ENCODE results near the gene YPEL3.

The YPEL3 gene

DNA sequence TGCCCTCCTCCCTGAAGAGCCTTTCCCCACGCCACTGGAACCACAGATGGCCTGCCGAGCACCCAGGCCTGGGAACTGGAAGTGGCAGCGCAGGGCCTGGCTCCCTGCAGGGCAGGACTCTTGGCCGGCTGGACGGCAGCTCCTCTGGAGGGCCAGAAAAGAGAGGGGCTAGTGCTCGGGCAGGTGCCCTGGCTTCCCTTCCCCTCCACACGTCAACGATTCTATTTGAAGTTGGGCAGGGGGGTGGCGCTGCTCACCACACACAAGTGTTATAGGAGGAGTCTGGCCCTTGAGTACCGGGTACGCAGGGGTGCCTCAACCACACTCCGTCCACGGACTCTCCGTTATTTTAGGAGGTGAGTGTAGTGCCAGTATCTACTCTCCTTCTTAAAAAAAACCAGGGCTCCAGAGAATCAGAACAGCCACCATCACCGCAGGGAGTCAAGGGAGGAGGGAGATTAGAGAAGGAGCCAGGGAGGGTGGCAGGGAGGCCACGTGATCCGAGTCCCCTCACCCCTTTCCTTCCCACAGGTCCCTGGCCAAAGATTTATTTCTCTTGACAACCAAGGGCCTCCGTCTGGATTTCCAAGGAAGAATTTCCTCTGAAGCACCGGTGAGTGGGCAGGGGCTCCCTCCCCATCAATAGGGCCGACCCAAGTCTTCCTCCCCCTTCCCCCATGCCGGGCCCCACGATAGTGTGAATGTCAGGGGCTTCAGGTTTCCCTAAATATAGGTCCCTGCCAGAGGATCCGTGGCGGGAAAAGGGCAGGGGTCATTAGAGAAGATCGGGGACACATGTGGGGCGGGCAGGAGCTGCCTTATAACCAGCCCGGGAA lies 31.9 kb downstream of the YPEL3 start:
- DNase-seq (ENCODE audit: insufficient read length, low spot score) (peak; percentile 54), FAIRE-seq (no peak)
- TF ChIP-seq, protein P1, sequence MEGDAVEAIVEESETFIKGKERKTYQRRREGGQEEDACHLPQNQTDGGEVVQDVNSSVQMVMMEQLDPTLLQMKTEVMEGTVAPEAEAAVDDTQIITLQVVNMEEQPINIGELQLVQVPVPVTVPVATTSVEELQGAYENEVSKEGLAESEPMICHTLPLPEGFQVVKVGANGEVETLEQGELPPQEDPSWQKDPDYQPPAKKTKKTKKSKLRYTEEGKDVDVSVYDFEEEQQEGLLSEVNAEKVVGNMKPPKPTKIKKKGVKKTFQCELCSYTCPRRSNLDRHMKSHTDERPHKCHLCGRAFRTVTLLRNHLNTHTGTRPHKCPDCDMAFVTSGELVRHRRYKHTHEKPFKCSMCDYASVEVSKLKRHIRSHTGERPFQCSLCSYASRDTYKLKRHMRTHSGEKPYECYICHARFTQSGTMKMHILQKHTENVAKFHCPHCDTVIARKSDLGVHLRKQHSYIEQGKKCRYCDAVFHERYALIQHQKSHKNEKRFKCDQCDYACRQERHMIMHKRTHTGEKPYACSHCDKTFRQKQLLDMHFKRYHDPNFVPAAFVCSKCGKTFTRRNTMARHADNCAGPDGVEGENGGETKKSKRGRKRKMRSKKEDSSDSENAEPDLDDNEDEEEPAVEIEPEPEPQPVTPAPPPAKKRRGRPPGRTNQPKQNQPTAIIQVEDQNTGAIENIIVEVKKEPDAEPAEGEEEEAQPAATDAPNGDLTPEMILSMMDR (IDR thresholded peaks at IDR 0.05; ENCODE audit: insufficient read depth, missing control alignments), result peak; percentile 32

DNA sequence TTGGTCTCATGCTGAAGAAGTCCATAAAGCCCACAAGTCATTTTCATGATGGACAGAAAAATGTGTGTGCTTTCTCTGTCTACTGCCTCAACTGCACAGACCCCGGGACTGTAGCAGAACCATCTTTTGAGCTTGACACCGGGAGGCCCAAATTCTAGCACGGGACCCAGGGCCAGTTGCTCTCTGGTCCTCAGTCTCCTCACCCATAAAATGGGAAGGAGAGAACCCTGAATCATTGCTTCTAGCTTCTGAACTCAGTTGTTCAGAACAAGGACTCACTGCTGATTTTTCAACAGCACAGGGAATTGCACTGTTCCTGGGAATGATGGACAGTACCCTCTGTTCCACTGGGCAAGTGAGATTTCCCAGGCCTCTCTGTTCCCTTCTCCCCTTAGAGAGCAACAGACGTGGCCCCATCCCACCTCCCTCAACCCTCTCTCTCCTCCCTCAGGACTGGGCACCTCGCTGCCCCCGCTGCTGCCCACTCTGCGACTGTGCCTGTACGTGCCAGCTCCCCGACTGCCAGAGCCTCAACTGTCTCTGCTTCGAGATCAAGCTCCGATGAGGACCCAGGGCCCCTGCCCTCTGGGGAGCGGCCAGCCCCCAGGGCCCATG lies 32.6 kb downstream of the YPEL3 start:
- DNase-seq (ENCODE audit: insufficient read length, low spot score), result no peak
- TF ChIP-seq, protein P1 (IDR thresholded peaks at IDR 0.05; ENCODE audit: insufficient read depth, missing control alignments), result no peak
- no peak for FAIRE-seq

GRCh38 chr16:30060836-30061554 lies 35.0 kb downstream of the YPEL3 start:
- FAIRE-seq, result no peak
- TF ChIP-seq, protein P1 (IDR thresholded peaks at IDR 0.05; ENCODE audit: insufficient read depth, missing control alignments), result no peak
- no peak for DNase-seq (ENCODE audit: insufficient read length, low spot score)

DNA sequence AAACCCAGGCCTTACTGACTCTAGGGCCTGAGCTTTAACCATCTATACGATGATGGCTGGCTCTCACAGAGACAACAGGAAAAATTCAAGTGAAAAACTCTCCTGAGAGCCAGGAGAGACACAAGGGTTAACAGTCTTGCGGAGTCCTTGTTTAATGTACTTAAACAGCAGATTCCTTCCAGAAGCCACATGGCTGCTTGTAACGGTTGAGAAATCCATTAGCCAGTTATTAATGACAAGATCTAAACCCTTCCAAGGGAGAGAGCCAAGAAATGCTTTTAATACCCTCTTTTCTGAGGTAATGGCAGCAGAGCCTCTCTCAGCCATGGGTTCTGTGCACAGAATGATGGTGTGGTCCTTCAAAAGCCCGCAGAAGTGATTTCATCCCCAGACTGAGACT lies 35.7 kb downstream of the YPEL3 start:
- TF ChIP-seq, protein P1 (IDR thresholded peaks at IDR 0.05; ENCODE audit: insufficient read depth, missing control alignments), result no peak
- no peak for FAIRE-seq

DNA sequence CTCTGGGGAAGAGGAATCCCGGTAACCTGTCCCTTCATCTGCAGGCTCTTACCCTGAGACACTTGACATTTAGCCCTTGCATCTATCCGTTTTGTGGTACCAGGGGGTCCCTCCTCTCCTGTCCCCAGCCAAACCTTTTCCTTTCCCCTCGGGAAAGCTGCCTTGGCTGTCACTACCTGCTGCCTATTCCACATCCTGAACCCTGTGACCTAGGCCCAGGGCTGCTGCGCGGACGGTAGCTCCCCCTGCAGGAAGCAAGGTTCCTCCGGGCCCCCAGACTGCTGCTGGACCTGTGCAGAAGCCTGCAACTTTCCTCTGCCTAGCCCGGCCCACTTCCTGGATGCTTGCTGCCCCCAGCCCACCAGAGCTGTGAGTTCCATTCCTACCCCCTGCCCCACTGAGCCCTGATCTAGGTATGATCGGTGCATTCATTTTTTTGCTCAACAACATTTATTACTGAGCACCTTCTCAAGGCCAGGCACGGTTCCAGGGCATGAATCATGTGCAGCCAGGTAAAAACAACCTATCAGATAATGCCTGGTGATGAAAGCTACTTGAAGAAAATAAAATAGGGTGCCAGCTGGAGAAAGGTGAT lies 41.0 kb downstream of the YPEL3 start:
- TF ChIP-seq, protein P1 (IDR thresholded peaks at IDR 0.05; ENCODE audit: insufficient read depth, missing control alignments), result peak; percentile 57
- DNase-seq (ENCODE audit: insufficient read length, low spot score), result peak; percentile 66
- no peak for FAIRE-seq

More for the DNA sequence above, 35.7 kb downstream of the YPEL3 start:
- no peak for DNase-seq (ENCODE audit: insufficient read length, low spot score)

DNA sequence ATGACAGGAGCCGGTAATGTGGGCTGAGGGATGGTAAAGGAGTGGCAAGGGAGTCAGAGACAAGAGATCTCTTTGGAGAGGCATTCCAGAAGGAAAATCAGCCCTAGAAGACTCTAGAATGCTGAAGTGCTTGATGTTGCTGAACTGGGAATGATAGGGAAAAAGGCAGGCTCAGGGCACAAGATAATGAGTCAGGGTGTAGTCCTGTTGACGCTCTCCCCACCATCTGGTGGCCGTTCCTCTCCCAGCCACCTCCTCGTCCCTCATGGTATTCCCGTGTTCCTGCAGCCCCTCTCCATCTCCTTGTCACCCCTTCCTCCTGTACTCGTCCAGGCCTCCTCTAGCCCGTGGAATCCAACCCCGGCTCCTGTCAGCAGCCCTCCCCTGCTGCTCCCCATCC lies 41.6 kb downstream of the YPEL3 start:
- no peak for FAIRE-seq

More for the DNA sequence above, 41.6 kb downstream of the YPEL3 start:
- no peak for DNase-seq (ENCODE audit: insufficient read length, low spot score)
- TF ChIP-seq, protein P1 (IDR thresholded peaks at IDR 0.05; ENCODE audit: insufficient read depth, missing control alignments), result no peak
